GM12878 (cell line): Measurements from ENCODE around the gene SLC6A7. TPM values are rescaled to one million over a fixed set of nuclear protein-coding genes. Genes with fewer than 3 reads are reported as not detected.

Experiments used
- ATAC-seq: fragments of 200-7000 bp; cut with Tn5 transposase; 3 replicates; pipeline ENCODE4 v1.9.1; 2020; ENCODE audit warnings: mild to moderate bottlenecking, moderate library complexity
- BruUV-seq: library from RNA; stranded (reverse); fragments of 400-500 nt; replicated peaks from 2 replicates; lab custom pipeline; 2021; lab: Mats Ljungman, UMichigan
- CTCF ChIA-PET: fragments of 300-600 bp; sonication (Branson Sonifier 250); formaldehyde crosslinking; extraction: SDS; loops from one replicate; lab custom pipeline; 2021; ENCODE audit warnings: inconsistent platforms; lab: Yijun Ruan, JAX
- POLR2A ChIA-PET: fragments of 350-600 bp; formaldehyde crosslinking; extraction: SDS; loops from one replicate; lab custom pipeline; 2021; ENCODE audit warnings: inconsistent platforms; lab: Charles Lee
- RAD21 ChIA-PET: fragments of 300-600 bp; sonication (Branson Sonifier 250); formaldehyde crosslinking; loops from one replicate; lab custom pipeline; 2023; ENCODE audit warnings: antibody characterized with exemption; ENCODE audit not compliant: unreplicated experiment; lab: Charles Lee
- SMC1A ChIA-PET: fragments of 300-600 bp; sonication (Branson Sonifier 250); formaldehyde crosslinking; loops from one replicate; lab custom pipeline; 2023; ENCODE audit not compliant: unreplicated experiment, uncharacterized antibody; lab: Charles Lee
- DNase-seq: peaks from one replicate; pipeline ENCODE4 v3.0.0-alpha.2; 2011; ENCODE audit warnings: low read depth, low spot score
- FAIRE-seq: peaks from 3 replicates; lab custom pipeline; 2011; peaks lifted over from hg19 to GRCh38; lab: Jason Lieb, UNC
- H2AFZ ChIP-seq: 2 replicates; pipeline ENCODE4 v1.6.0; 2011; ENCODE audit warnings: low read depth, low read length, control low read depth; ENCODE audit not compliant: control insufficient read depth
- H3K27ac ChIP-seq: 2 replicates; pipeline ENCODE4 v1.5.1; 2011; ENCODE audit warnings: control low read depth; ENCODE audit not compliant: control insufficient read depth, insufficient read depth
- H3K27me3 ChIP-seq, 2 experiments: replicated peaks in 1 of 2; 2 replicates each; pipeline versions ENCODE4 v1.6.0 to v1.6.1; 2011; ENCODE audit warnings: low read length in 1 of 2; ENCODE audit not compliant: control insufficient read depth in 2 of 2, insufficient read depth in 2 of 2
- H3K36me3 ChIP-seq, 2 experiments: 2 replicates each; pipeline ENCODE4 v1.5.1; 2011; ENCODE audit warnings: low read length in 1 of 2; ENCODE audit not compliant: control insufficient read depth in 2 of 2, insufficient read depth in 2 of 2
- H3K4me1 ChIP-seq: 2 replicates; pipeline ENCODE4 v1.6.1; 2011; ENCODE audit warnings: mild to moderate bottlenecking, low read length, moderate library complexity, mixed read lengths; ENCODE audit not compliant: control insufficient read depth, insufficient read depth
- H3K4me2 ChIP-seq: 2 replicates; pipeline ENCODE4 v1.6.0; 2011; ENCODE audit warnings: control low read depth; ENCODE audit not compliant: control insufficient read depth, insufficient read depth
- H3K4me3 ChIP-seq: fragments of 200-600 bp; sonication (generic); 2 replicates; pipeline ENCODE4 v1.5.1; 2016
- H3K79me2 ChIP-seq: 2 replicates; pipeline ENCODE4 v1.6.0; 2011; ENCODE audit warnings: low read length; ENCODE audit not compliant: control insufficient read depth, insufficient read depth
- H3K9ac ChIP-seq: 2 replicates; pipeline ENCODE4 v1.8.0; 2011; ENCODE audit warnings: low read length, control low read depth, mixed read lengths; ENCODE audit not compliant: control insufficient read depth, insufficient read depth
- H3K9me3 ChIP-seq: replicated peaks from 3 replicates; pipeline ENCODE4 v1.5.1; 2011; ENCODE audit warnings: mild to moderate bottlenecking, low read length; ENCODE audit not compliant: control insufficient read depth, insufficient read depth
- H4K20me1 ChIP-seq: 2 replicates; pipeline ENCODE4 v1.6.0; 2011; ENCODE audit not compliant: control insufficient read depth, insufficient read depth
- NR2F1 ChIP-seq: fragments of 450-650 bp; conservative IDR thresholded peaks from 2 replicates; pipeline ENCODE4 v1.6.1; 2017; ENCODE audit warnings: mild to moderate bottlenecking
- ZBTB11 ChIP-seq: fragments of 450-650 bp; formaldehyde crosslinking; IDR thresholded peaks from 2 replicates; pipeline ENCODE4 v1.5.0; 2022; ENCODE audit warnings: mild to moderate bottlenecking, missing genetic modification characterization
- WGBS: methylation state at CpG from one replicate; pipeline ENCODE4 v1.1.6; 2016; ENCODE audit warnings: low lambda C conversion rate; ENCODE audit not compliant: insufficient replicate concordance, insufficient coverage; ENCODE audit errors: missing lambda C conversion rate; 5-methylcytosine and 5-hydroxymethylcytosine counted together
- in situ Hi-C: fragments of 300-500 bp; cut with MboI; formaldehyde crosslinking; loops from 9 replicates; pipeline ENCODE4 v1.14.3; 2018; ENCODE audit warnings: mixed read lengths
- intact Hi-C: fragments of 100-400 bp; cut with micrococcal nuclease; formaldehyde crosslinking; loops from one replicate; pipeline ENCODE4 v1.14.2; 2022; ENCODE audit not compliant: unreplicated experiment
- polyA plus RNA-seq, 11 experiments: library from polyadenylated mRNA; depleted of rRNA in 4 of 11; unstranded in 6 of 11; stranded (reverse) in 5 of 11; fragments of >200 nt; fragmentation: Nextera tagmentation in 4 of 11; fragmentation: Illumina TruSeq in 1 of 11; extraction: Ambion mirVana in 4 of 11; extraction: Trizol in 1 of 11; gene quantifications; 1 replicate in 1 of 11; 2 replicates in 10 of 11; pipeline versions ENCODE4 v1.2.1 to v1.2.3, GENCODE V29; 2011 to 2016; ENCODE audit warnings: inconsistent platforms in 2 of 11, missing spikeins in 2 of 11, low read depth in 1 of 11
- total RNA-seq, 4 experiments: library from RNA; depleted of rRNA in 3 of 4; stranded (reverse); fragments of >200 nt in 3 of 4; fragmentation: Illumina TruSeq in 1 of 4; extraction: Trizol in 1 of 4; gene quantifications; 2 replicates each; pipeline versions ENCODE4 v1.2.1 to v1.2.3, GENCODE V29; 2013 to 2021

Gene SLC6A7
- total and polyA plus RNA-seq, 10 of the 15 experiments (the other 5 are each of a cell fraction or from before 2014, with no cell fraction given): 0.01 to 0.15 (median 0.06) TPM; not detected in 7

GRCh38 chr5:150224483-150225027 is 34.7 kb downstream of the SLC6A7 start:
- H3K4me3 ChIP-seq: no peak overlapping the region
- ChIA-PET POLR2A (no interaction called here), RAD21 (no interaction called here), SMC1A (no interaction called here), CTCF (interaction anchor here (1.0 kb wide), 1 partner anchor 50 kb away, joined by 3 read pairs; no protein-coding TSS in a partner anchor)
- no peak overlapping the region for H3K9ac ChIP-seq
- no peaks in the 10 kb centered on the region for H3K36me3 ChIP-seq
- H3K27ac ChIP-seq: no peak overlapping the region
- H2AFZ ChIP-seq: no peak overlapping the region
- peaks cover 0 to 2% of the 10 kb centered on the region in 2 experiments; a peak in 2 of 4 replicates for H3K27me3 ChIP-seq
- H4K20me1 ChIP-seq: no peaks in the 10 kb centered on the region
- no peaks in the 10 kb centered on the region for H3K79me2 ChIP-seq
- no peak for ATAC-seq
- H3K4me2 ChIP-seq: no peak overlapping the region
- in situ Hi-C loops: loop anchor here (5.0 to 10.0 kb wide), 2 partner anchors 97 to 590 kb away; no protein-coding TSS in a partner anchor
- 0 out of 2 replicates have a peak, but pooled peaks have one; percentile 21 for TF ChIP-seq NR2F1
- no peak for TF ChIP-seq ZBTB11
- no peak for FAIRE-seq
- intact Hi-C loops: no loop called here
- no TSS peak for BruUV-seq
- no peaks in the 10 kb centered on the region for H3K9me3 ChIP-seq
- WGBS: 21% methylated on average over 8 of the region's 8 CpGs
- H3K4me1 ChIP-seq: no peaks in the 10 kb centered on the region
- no peak for DNase-seq
